Neuronal stem cell (in vitro differentiated cells): ENCODE data around the gene TGFB1.
"Not testable (repeated sequence)": the region's sequence is repeated elsewhere in the genome, so short reads cannot be mapped to it uniquely, and the experiment has no call there.

Experiments used
- DNase-seq: peaks from one replicate; pipeline ENCODE4 v3.0.0-alpha.2; 2013; ENCODE audit warnings: low spot score
- H2AFZ ChIP-seq: one replicate; pipeline ENCODE4 v1.6.1; 2013; ENCODE audit warnings: mild to moderate bottlenecking, low read length, inconsistent platforms
- H2AK5ac ChIP-seq: 2 replicates; pipeline ENCODE4 v1.6.1; 2013; ENCODE audit warnings: low read depth, mild to moderate bottlenecking, inconsistent platforms, low read length, moderate library complexity, mixed read lengths
- H2BK120ac ChIP-seq: 2 replicates; pipeline ENCODE4 v1.6.1; 2013; ENCODE audit warnings: low read depth, mild to moderate bottlenecking, inconsistent platforms, low read length, moderate library complexity, mixed read lengths
- H2BK12ac ChIP-seq: one replicate; pipeline ENCODE4 v1.6.1; 2013; ENCODE audit warnings: low read length, inconsistent platforms
- H2BK15ac ChIP-seq: 2 replicates; pipeline ENCODE4 v1.6.1; 2013; ENCODE audit warnings: mild to moderate bottlenecking, low read length, inconsistent platforms, mixed read lengths
- H2BK5ac ChIP-seq: one replicate; pipeline ENCODE4 v1.6.1; 2013; ENCODE audit warnings: inconsistent platforms, mild to moderate bottlenecking, low read length, moderate library complexity
- H3K14ac ChIP-seq: one replicate; pipeline ENCODE4 v1.6.1; 2013; ENCODE audit warnings: low read length, inconsistent platforms
- H3K18ac ChIP-seq: 2 replicates; pipeline ENCODE4 v1.6.1; 2013; ENCODE audit warnings: low read length, inconsistent platforms
- H3K23ac ChIP-seq: 2 replicates; pipeline ENCODE4 v1.6.1; 2013; ENCODE audit warnings: low read depth, mild to moderate bottlenecking, mixed read lengths, low read length, inconsistent platforms; ENCODE audit not compliant: poor library complexity
- H3K27ac ChIP-seq: replicated peaks from 3 replicates; pipeline ENCODE4 v1.5.1; 2013; ENCODE audit warnings: low read length, inconsistent platforms
- H3K27me3 ChIP-seq, 3 experiments: 2 replicates each; pipeline ENCODE4 v1.6.1; 2013; ENCODE audit warnings: low read length in 3 of 3, mild to moderate bottlenecking in 2 of 3, inconsistent platforms in 1 of 3, low read depth in 1 of 3, mixed read lengths in 1 of 3, moderate library complexity in 1 of 3; ENCODE audit not compliant: control insufficient read depth in 3 of 3, insufficient read depth in 3 of 3
- H3K36me3 ChIP-seq, 2 donors: replicated peaks in 1 of 2; 2 replicates each; pipeline ENCODE4 v1.6.1; 2013; ENCODE audit warnings: low read length in 2 of 2; ENCODE audit not compliant: control insufficient read depth in 2 of 2, insufficient read depth in 2 of 2
- H3K4ac ChIP-seq: 2 replicates; pipeline ENCODE4 v1.6.1; 2013; ENCODE audit warnings: inconsistent platforms, mild to moderate bottlenecking, low read length, moderate library complexity
- H3K4me1 ChIP-seq, 2 donors: 1 replicate in 1 of 2; 2 replicates in 1 of 2; pipeline ENCODE4 v1.6.1; 2013; ENCODE audit warnings: low read length in 2 of 2, low read depth in 1 of 2; ENCODE audit not compliant: control insufficient read depth in 2 of 2, insufficient read depth in 1 of 2
- H3K4me2 ChIP-seq: one replicate; pipeline ENCODE4 v1.6.1; 2013; ENCODE audit warnings: mild to moderate bottlenecking, low read length, inconsistent platforms; ENCODE audit not compliant: insufficient read depth, poor library complexity, severe bottlenecking
- H3K4me3 ChIP-seq, 2 donors: 2 replicates each; pipeline ENCODE4 v1.5.1; 2013; ENCODE audit warnings: low read length in 2 of 2, mild to moderate bottlenecking in 2 of 2, inconsistent platforms in 1 of 2, moderate library complexity in 1 of 2
- H3K79me1 ChIP-seq: one replicate; pipeline ENCODE4 v1.6.1; 2013; ENCODE audit warnings: low read depth, mild to moderate bottlenecking, inconsistent platforms, low read length, moderate library complexity
- H3K9ac ChIP-seq: one replicate; pipeline ENCODE4 v1.6.1; 2013; ENCODE audit warnings: mild to moderate bottlenecking, low read depth, low read length, inconsistent platforms; ENCODE audit not compliant: poor library complexity
- H3K9me3 ChIP-seq, 2 donors: replicated peaks in 1 of 2; 2 replicates each; pipeline versions ENCODE3 to v1.6.1; 2013; ENCODE audit warnings: low read length in 2 of 2, mild to moderate bottlenecking in 2 of 2, inconsistent platforms in 1 of 2, low read depth in 1 of 2, mixed read lengths in 1 of 2, moderate library complexity in 1 of 2; ENCODE audit not compliant: control insufficient read depth in 2 of 2, insufficient read depth in 1 of 2
- H4K8ac ChIP-seq: one replicate; pipeline ENCODE4 v1.6.1; 2013; ENCODE audit warnings: low read depth, mild to moderate bottlenecking, inconsistent platforms, low read length, moderate library complexity
- H4K91ac ChIP-seq: one replicate; pipeline ENCODE4 v1.6.1; 2013; ENCODE audit warnings: low read length, low read depth, mild to moderate bottlenecking, inconsistent platforms; ENCODE audit not compliant: poor library complexity
- WGBS, 2 donors: extraction: QIAGEN DNeasy Blood & Tissue Kit; methylation state at CpG; one replicate each; pipeline ENCODE4 v1.1.7; 2013; ENCODE audit warnings: missing lambda C conversion rate in 2 of 2, mixed read lengths in 1 of 2; ENCODE audit not compliant: insufficient read length in 2 of 2, insufficient replicate concordance in 1 of 2; ENCODE audit errors: extremely low coverage in 2 of 2; 5-methylcytosine and 5-hydroxymethylcytosine counted together

Gene TGFB1

GRCh38 chr19:41352279-41352608 is 1.5 kb downstream of the TGFB1 start:
- Histone ChIP-seq H3K4me2 (peak overlapping the region; percentile 92), H3K4me1 (peaks cover 14 to 23% of the 10 kb centered on the region in 2 donors), H3K4me3 (peak overlapping the region; percentile 73 to 81), H2BK15ac (peak overlapping the region; percentile 71), H2BK5ac (no peak overlapping the region), H2AK5ac (no peak overlapping the region), H2AFZ (peak overlapping the region; percentile 99), H3K79me1 (no peaks in the 10 kb centered on the region), H3K18ac (no peak overlapping the region), H3K23ac (peak overlapping the region; percentile 95), H4K91ac (no peak overlapping the region), H3K27me3 (peaks cover 0 to 46% (median 25%) of the 10 kb centered on the region in 3 experiments), H3K14ac (peak overlapping the region; percentile 17), H4K8ac (no peak overlapping the region), H3K27ac (no peak overlapping the region), H3K9ac (no peak overlapping the region), H2BK12ac (no peak overlapping the region), H2BK120ac (no peak overlapping the region), H3K36me3 (peaks cover 0 to 2% of the 10 kb centered on the region in 2 donors), H3K9me3 (peaks cover 0 to 1% of the 10 kb centered on the region in 2 donors), H3K4ac (no peak overlapping the region)
- no CpG with 5 or more reads among the region's 12 CpGs for WGBS, 2 donors
- no peak for DNase-seq

GRCh38 chr19:41351339-41352245 is 2.1 kb downstream of the TGFB1 start:
- no peak for DNase-seq
- H3K4me1 ChIP-seq = peaks cover 14 to 23% of the 10 kb centered on the region in 2 donors
- no peak overlapping the region for H3K4ac ChIP-seq
- peaks cover 0 to 46% (median 25%) of the 10 kb centered on the region in 3 experiments for H3K27me3 ChIP-seq
- no peak overlapping the region for H3K14ac ChIP-seq
- H3K18ac ChIP-seq = peak overlapping the region; percentile 59
- peak overlapping the region; percentile 99 for H2AFZ ChIP-seq
- no peak overlapping the region for H2BK120ac ChIP-seq
- no peak overlapping the region for H4K8ac ChIP-seq
- H2BK15ac ChIP-seq = peak overlapping the region; percentile 71
- peak overlapping the region; percentile 44 for H3K9ac ChIP-seq
- peak overlapping the region; percentile 75 for H2AK5ac ChIP-seq
- H3K27ac ChIP-seq = no peak overlapping the region
- H3K4me2 ChIP-seq = peak overlapping the region; percentile 92
- no peak overlapping the region for H4K91ac ChIP-seq
- no peak overlapping the region for H2BK12ac ChIP-seq
- H3K9me3 ChIP-seq = peaks cover 0 to 1% of the 10 kb centered on the region in 2 donors
- H3K4me3 ChIP-seq = peak overlapping the region; percentile 73 to 81
- peaks cover 0 to 6% of the 10 kb centered on the region in 2 donors for H3K36me3 ChIP-seq
- no peaks in the 10 kb centered on the region for H3K79me1 ChIP-seq
- no CpG with 5 or more reads among the region's 58 CpGs for WGBS, 2 donors
- peak overlapping the region; percentile 87 for H2BK5ac ChIP-seq
- H3K23ac ChIP-seq = peak overlapping the region; percentile 44

DNA sequence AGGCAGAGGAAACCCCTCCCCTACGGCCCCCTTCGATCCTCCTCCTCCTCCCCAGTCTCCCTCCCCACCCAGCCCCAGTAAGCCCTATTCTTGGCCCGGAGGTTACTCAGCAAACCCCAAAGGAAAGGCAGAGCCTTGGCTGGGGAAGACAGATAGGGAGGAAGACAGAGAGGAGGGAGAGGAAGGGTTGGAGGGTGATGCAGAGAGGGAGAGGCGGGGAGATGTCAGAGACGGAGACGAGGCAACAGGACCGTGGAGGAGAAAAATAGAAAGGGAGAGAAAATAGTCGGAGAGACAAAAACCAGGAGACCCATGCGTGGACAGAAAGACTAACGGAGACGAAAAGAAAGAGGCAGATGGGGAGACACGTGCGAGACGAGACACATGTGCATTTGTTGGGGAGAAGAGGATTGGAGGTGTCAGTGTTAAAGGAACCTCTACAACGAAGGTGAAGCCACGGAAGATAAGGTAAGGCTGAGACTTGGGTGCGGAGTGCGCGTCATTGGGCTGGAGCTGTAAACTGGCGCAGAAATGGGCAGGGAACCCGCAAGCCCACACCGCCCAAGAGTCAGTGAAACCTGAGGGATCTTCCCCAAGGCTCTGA is 2.9 kb downstream of the TGFB1 start:
- H3K4ac ChIP-seq = no peak overlapping the region
- H2BK15ac ChIP-seq = no peak overlapping the region
- H3K9me3 ChIP-seq = peaks cover 0 to 1% of the 10 kb centered on the region in 2 donors
- no peak overlapping the region for H2BK5ac ChIP-seq
- WGBS, 2 donors = no CpG with 5 or more reads among the region's 22 CpGs
- peak overlapping the region; percentile 48 for H3K23ac ChIP-seq
- H3K9ac ChIP-seq = peak overlapping the region; percentile 44
- H3K4me2 ChIP-seq = peak overlapping the region; percentile 92
- H3K4me1 ChIP-seq = peaks cover 14 to 23% of the 10 kb centered on the region in 2 donors
- H2BK12ac ChIP-seq = no peak overlapping the region
- H3K14ac ChIP-seq = no peak overlapping the region
- H3K18ac ChIP-seq = peak overlapping the region; percentile 15
- H3K79me1 ChIP-seq = no peaks in the 10 kb centered on the region
- no peak for DNase-seq
- no peak overlapping the region for H2BK120ac ChIP-seq
- H3K27ac ChIP-seq = no peak overlapping the region
- H4K8ac ChIP-seq = no peak overlapping the region
- H3K4me3 ChIP-seq = peak overlapping the region; percentile 53 to 73
- H4K91ac ChIP-seq = no peak overlapping the region
- H2AFZ ChIP-seq = peak overlapping the region; percentile 99
- H3K36me3 ChIP-seq = peaks cover 0 to 6% of the 10 kb centered on the region in 2 donors
- H2AK5ac ChIP-seq = no peak overlapping the region
- H3K27me3 ChIP-seq = peaks cover 0 to 46% (median 25%) of the 10 kb centered on the region in 3 experiments

- not testable (repeated sequence) for H2BK15ac ChIP-seq, H3K18ac ChIP-seq, H3K4me3 ChIP-seq, H2AFZ ChIP-seq, H3K23ac ChIP-seq, H2BK5ac ChIP-seq, H2BK12ac ChIP-seq, H4K8ac ChIP-seq, H2BK120ac ChIP-seq, H3K9ac ChIP-seq, H3K27ac ChIP-seq, DNase-seq, H3K14ac ChIP-seq, H4K91ac ChIP-seq, H3K4me2 ChIP-seq, H2AK5ac ChIP-seq, H3K9me3 ChIP-seq, H3K4ac ChIP-seq, H3K79me1 ChIP-seq
- no CpG with 5 or more reads among the region's 9 CpGs for WGBS, 2 donors
- H3K36me3 ChIP-seq = peaks cover 0 to 22% of the 10 kb centered on the region in 2 donors
- peaks cover 10 to 11% of the 10 kb centered on the region in 2 donors for H3K4me1 ChIP-seq
- peaks cover 0 to 25% (median 11%) of the 10 kb centered on the region in 3 experiments for H3K27me3 ChIP-seq
Observed at GRCh38 chr19:41346916-41347315, 6.8 kb downstream of the TGFB1 start.
